Astrocyte (in vitro differentiated cells and primary cell): ENCODE measurements around the gene ABHD2. TPM values are rescaled to one million over a fixed set of nuclear protein-coding genes. Genes with fewer than 3 reads are reported as not detected.
A peak's percentile ranks its signal among the peaks of the same experiment; 100 is the strongest.

Experiments
- DNase-seq: peaks from one replicate; pipeline ENCODE4 v3.0.0-alpha.2; 2010; ENCODE audit warnings: low read depth
- FAIRE-seq: peaks from 2 replicates; lab custom pipeline; 2011; peaks lifted over from hg19 to GRCh38; lab: Jason Lieb, UNC
- H2AFZ ChIP-seq: 2 replicates; pipeline ENCODE4 v1.6.0; 2012; ENCODE audit warnings: low read depth, low read length, inconsistent platforms
- H3K27ac ChIP-seq: 2 replicates; pipeline ENCODE4 v1.5.1; 2011; ENCODE audit warnings: low read depth, low read length, inconsistent platforms
- H3K27me3 ChIP-seq: 2 replicates; pipeline ENCODE4 v1.6.0; 2011; ENCODE audit warnings: low read length, inconsistent platforms; ENCODE audit not compliant: insufficient read depth
- H3K36me3 ChIP-seq: 2 replicates; pipeline ENCODE4 v1.5.1; 2011; ENCODE audit warnings: low read length, inconsistent platforms; ENCODE audit not compliant: insufficient read depth
- H3K4me1 ChIP-seq: 2 replicates; pipeline ENCODE4 v1.5.1; 2011; ENCODE audit warnings: low read length, inconsistent platforms; ENCODE audit not compliant: insufficient read depth
- H3K4me2 ChIP-seq: 2 replicates; pipeline ENCODE4 v1.6.0; 2012; ENCODE audit warnings: low read length, inconsistent platforms
- H3K4me3 ChIP-seq: 2 replicates; pipeline ENCODE4 v1.5.1; 2011; ENCODE audit warnings: low read depth, mild to moderate bottlenecking, low read length, inconsistent platforms; ENCODE audit not compliant: insufficient read depth
- H3K79me2 ChIP-seq: 2 replicates; pipeline ENCODE4 v1.6.0; 2012; ENCODE audit warnings: mild to moderate bottlenecking, low read length, inconsistent platforms; ENCODE audit not compliant: insufficient read depth
- H3K9ac ChIP-seq: 2 replicates; pipeline ENCODE4 v1.6.0; 2012; ENCODE audit warnings: mild to moderate bottlenecking, low read length, inconsistent platforms
- H3K9me3 ChIP-seq: 2 replicates; pipeline ENCODE4 v1.5.1; 2012; ENCODE audit warnings: low read depth, mild to moderate bottlenecking, low read length, inconsistent platforms; ENCODE audit not compliant: insufficient read depth
- H4K20me1 ChIP-seq: 2 replicates; pipeline ENCODE4 v1.6.0; 2012; ENCODE audit warnings: low read length, inconsistent platforms; ENCODE audit not compliant: insufficient read depth
- H3K27ac Mint-ChIP-seq: one replicate; pipeline ENCODE4 v1.8.0; 2021; ENCODE audit warnings: mild to moderate bottlenecking, mixed read lengths; ENCODE audit not compliant: unreplicated experiment
- H3K27me3 Mint-ChIP-seq: one replicate; pipeline ENCODE4 v1.8.0; 2021; ENCODE audit warnings: low read depth, mixed read lengths; ENCODE audit not compliant: unreplicated experiment
- H3K36me3 Mint-ChIP-seq: one replicate; pipeline ENCODE4 v1.8.0; 2021; ENCODE audit warnings: low read depth, mixed read lengths; ENCODE audit not compliant: unreplicated experiment
- H3K4me1 Mint-ChIP-seq: one replicate; pipeline ENCODE4 v1.8.0; 2021; ENCODE audit warnings: low read depth, mixed read lengths; ENCODE audit not compliant: unreplicated experiment
- H3K4me3 Mint-ChIP-seq: one replicate; pipeline ENCODE4 v1.8.0; 2021; ENCODE audit warnings: mild to moderate bottlenecking, moderate library complexity, mixed read lengths; ENCODE audit not compliant: unreplicated experiment
- H3K9me3 Mint-ChIP-seq: one replicate; pipeline ENCODE4 v1.8.0; 2021; ENCODE audit warnings: mild to moderate bottlenecking, mixed read lengths; ENCODE audit not compliant: unreplicated experiment
- CTCF ChIP-seq: IDR thresholded peaks from 2 replicates; pipeline ENCODE4 v1.5.1; 2011; ENCODE audit warnings: low read depth, mild to moderate bottlenecking, inconsistent platforms, low read length, moderate library complexity; ENCODE audit not compliant: insufficient read depth
- EZH2 ChIP-seq: IDR thresholded peaks from 2 replicates; pipeline ENCODE4 v1.6.1; 2012; ENCODE audit warnings: mild to moderate bottlenecking, low read length, inconsistent platforms; ENCODE audit not compliant: insufficient read depth
- total RNA-seq: library from RNA; stranded (reverse); gene quantifications from 2 replicates; pipeline ENCODE4 v1.2.1, GENCODE V29; 2021

The ABHD2 gene
- total RNA-seq, 1 donor from 2014 or later: 41.3 TPM

DNA sequence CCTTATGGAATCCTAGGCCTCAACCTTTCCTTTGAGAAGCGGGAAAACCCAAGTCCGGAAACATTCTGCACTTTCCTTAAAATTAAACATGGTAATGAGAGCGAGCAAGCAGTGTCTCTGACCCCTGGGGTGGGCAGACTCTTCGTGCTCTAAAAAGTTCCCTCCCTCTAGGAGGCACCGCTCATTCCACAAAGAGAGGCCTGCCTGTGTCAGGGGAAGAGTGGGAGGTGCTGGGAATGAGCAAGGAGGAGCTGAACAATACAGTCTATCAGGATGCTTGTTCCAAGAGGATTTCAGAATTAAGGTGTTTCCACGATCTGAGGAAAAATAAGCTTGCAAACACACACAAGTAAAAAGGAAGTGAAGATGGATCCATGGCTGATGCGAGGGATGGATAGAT is 139.2 kb downstream of the ABHD2 start:
- no peak overlapping the region for H2AFZ ChIP-seq
- no peak overlapping the region for H3K4me3 Mint-ChIP-seq
- H3K9me3 Mint-ChIP-seq: peaks cover 2% of the 10 kb centered on the region
- no peaks in the 10 kb centered on the region for H3K4me1 Mint-ChIP-seq
- no peak overlapping the region for H3K27ac ChIP-seq
- H3K27ac Mint-ChIP-seq: no peak overlapping the region
- TF ChIP-seq CTCF (no peak), EZH2 (no peak)
- H3K36me3 ChIP-seq: no peaks in the 10 kb centered on the region
- H3K27me3 Mint-ChIP-seq: no peaks in the 10 kb centered on the region
- no peak overlapping the region for H3K9ac ChIP-seq
- FAIRE-seq (no peak), DNase-seq (no peak)
- no peak overlapping the region for H3K4me3 ChIP-seq
- no peak overlapping the region for H3K4me2 ChIP-seq
- no peaks in the 10 kb centered on the region for H4K20me1 ChIP-seq
- H3K36me3 Mint-ChIP-seq: no peaks in the 10 kb centered on the region
- peaks cover 12% of the 10 kb centered on the region for H3K4me1 ChIP-seq
- no peaks in the 10 kb centered on the region for H3K27me3 ChIP-seq
- no peaks in the 10 kb centered on the region for H3K79me2 ChIP-seq
- H3K9me3 ChIP-seq: no peaks in the 10 kb centered on the region

GRCh38 chr15:89230277-89230676 is 142.0 kb downstream of the ABHD2 start:
- Mint-ChIP-seq H3K36me3 (no peaks in the 10 kb centered on the region), H3K27ac (no peak overlapping the region)

More at GRCh38 chr15:89230277-89230676, 142.0 kb downstream of the ABHD2 start:
- H3K4me1 Mint-ChIP-seq: no peaks in the 10 kb centered on the region
- Histone ChIP-seq H3K27ac (peak overlapping the region; percentile 36), H3K27me3 (no peaks in the 10 kb centered on the region), H2AFZ (no peak overlapping the region), H3K9ac (no peak overlapping the region), H3K4me1 (peaks cover 12% of the 10 kb centered on the region), H4K20me1 (no peaks in the 10 kb centered on the region), H3K4me3 (no peak overlapping the region), H3K9me3 (no peaks in the 10 kb centered on the region), H3K79me2 (no peaks in the 10 kb centered on the region), H3K36me3 (no peaks in the 10 kb centered on the region), H3K4me2 (peak overlapping the region; percentile 62)
- H3K27me3 Mint-ChIP-seq: peaks cover 3% of the 10 kb centered on the region
- H3K4me3 Mint-ChIP-seq: no peak overlapping the region
- no peak for FAIRE-seq
- DNase-seq: no peak
- peaks cover 2% of the 10 kb centered on the region for H3K9me3 Mint-ChIP-seq
- no peak for TF ChIP-seq CTCF
- TF ChIP-seq EZH2: no peak
